ENCODE measurements around the gene PRKAR2B.

PRKAR2B gene

DNA sequence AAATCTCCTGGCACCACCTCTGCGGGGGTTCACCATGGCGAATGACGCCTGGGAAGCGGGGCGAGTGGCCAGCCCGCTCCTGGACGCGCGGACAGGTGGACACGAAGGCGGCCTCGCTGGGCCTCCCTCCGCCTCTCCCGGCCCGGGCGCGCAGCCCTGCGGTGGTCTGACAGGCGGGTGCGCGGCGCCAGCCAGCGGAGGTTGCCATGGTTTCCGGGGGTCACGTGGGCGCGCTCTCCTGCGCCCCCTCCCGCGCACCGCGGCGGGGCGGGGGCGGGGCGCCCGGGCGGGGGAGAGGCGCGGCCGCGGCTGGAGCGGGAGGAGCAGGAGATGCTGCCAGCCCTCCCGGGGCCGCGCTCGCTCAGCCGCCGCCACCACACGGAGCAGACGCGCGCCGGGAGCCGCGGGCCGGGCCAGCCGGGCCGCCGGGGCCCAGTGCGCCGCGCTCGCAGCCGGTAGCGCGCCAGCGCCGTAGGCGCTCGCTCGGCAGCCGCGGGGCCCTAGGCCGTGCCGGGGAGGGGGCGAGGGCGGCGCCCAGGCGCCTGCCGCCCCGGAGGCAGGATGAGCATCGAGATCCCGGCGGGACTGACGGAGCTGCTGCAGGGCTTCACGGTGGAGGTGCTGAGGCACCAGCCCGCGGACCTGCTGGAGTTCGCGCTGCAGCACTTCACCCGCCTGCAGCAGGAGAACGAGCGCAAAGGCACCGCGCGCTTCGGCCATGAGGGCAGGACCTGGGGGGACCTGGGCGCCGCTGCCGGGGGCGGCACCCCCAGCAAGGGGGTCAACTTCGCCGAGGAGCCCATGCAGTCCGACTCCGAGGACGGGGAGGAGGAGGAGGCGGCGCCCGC lies at the start of gene PRKAR2B:
PRKAR2B (plus strand) TSS at position 359 of the 848 bp plus-strand sequence; CDS start at position 562, 203 bp downstream.
- DNase-seq (ENCODE audit: low read depth) = peak; percentile 80
- H3K4me3 ChIP-seq (ENCODE audit: low read depth, low read length) = peak within 1 kb of the TSS; percentile 43
- TF ChIP-seq, protein P1, sequence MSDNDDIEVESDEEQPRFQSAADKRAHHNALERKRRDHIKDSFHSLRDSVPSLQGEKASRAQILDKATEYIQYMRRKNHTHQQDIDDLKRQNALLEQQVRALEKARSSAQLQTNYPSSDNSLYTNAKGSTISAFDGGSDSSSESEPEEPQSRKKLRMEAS (IDR thresholded peaks at IDR 0.05; ENCODE audit: low read depth, low read length) = peak; percentile 88
- no peak for TF ChIP-seq MYC (IDR thresholded peaks at IDR 0.05; ENCODE audit: low read depth, low read length)

DNA sequence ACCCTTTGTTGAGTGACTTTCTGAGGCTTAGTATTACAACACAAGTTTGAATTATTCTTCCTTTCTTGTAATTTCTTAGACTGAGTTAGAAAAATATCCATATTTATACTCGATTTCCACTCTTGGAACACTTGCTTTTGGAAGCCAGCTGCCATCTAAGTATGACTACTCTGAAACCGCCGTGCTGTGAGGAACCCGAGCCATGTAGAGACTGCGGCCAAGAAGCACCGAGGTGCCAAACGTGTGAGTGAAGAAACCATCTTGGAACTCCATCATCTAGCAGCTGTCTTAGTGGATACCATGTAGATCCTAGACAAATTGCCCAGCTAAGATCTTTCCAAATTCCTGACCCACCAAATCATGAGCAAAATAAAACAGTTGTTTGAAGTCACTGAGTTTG lies 49.7 kb upstream of the PRKAR2B start:
- no peak for DNase-seq (ENCODE audit: low read depth)
- no peak for TF ChIP-seq MYC (IDR thresholded peaks at IDR 0.05; ENCODE audit: low read depth, low read length)
- TF ChIP-seq, protein P2, sequence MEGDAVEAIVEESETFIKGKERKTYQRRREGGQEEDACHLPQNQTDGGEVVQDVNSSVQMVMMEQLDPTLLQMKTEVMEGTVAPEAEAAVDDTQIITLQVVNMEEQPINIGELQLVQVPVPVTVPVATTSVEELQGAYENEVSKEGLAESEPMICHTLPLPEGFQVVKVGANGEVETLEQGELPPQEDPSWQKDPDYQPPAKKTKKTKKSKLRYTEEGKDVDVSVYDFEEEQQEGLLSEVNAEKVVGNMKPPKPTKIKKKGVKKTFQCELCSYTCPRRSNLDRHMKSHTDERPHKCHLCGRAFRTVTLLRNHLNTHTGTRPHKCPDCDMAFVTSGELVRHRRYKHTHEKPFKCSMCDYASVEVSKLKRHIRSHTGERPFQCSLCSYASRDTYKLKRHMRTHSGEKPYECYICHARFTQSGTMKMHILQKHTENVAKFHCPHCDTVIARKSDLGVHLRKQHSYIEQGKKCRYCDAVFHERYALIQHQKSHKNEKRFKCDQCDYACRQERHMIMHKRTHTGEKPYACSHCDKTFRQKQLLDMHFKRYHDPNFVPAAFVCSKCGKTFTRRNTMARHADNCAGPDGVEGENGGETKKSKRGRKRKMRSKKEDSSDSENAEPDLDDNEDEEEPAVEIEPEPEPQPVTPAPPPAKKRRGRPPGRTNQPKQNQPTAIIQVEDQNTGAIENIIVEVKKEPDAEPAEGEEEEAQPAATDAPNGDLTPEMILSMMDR (IDR thresholded peaks at IDR 0.05; ENCODE audit: low read depth, low read length) = no peak
- no peak overlapping the region for H3K4me3 ChIP-seq (ENCODE audit: low read depth, low read length)

DNA sequence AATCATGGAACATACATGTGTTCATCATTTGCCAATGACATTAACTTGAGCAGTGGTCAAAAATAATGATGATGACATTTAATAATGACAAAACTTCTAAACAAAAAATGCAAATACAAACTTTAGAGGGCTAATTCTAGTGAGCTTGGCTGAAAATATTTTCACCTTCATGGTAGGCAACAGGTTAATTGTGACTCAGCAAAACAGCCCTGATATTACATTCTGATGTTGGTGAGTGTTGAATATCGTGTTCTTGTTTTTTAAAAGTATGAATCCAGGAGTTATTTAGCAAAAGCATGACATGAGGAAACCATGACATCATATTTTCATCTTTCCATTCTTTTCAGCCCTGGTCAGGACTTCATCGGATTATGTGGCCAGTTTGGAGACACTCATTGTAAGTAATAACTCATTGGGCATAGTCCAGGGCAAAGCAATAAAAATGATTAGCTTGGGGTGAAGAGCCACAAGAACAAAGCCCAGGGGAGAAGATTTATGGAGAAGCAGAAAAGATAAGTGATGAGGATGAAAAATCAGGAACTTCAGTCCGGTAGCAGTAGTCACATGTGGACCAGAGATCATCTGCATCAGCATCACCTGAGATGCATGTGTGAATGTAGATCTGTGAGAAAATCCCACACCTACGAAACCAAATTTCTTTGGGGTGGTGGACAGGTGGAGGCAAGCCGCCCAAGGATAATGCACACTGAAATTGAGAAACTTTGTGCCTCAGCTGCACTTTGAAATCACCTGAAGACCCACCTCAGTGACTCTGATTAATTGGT lies 46.8 kb upstream of the PRKAR2B start:
- no peak overlapping the region for H3K4me3 ChIP-seq (ENCODE audit: low read depth, low read length)
- DNase-seq (ENCODE audit: low read depth) = no peak
- TF ChIP-seq, protein P2 (IDR thresholded peaks at IDR 0.05; ENCODE audit: low read depth, low read length) = no peak
- TF ChIP-seq POLR2A (IDR thresholded peaks at IDR 0.05; ENCODE audit: extremely low read depth, insufficient read length) (no peak), MYC (IDR thresholded peaks at IDR 0.05; ENCODE audit: low read depth, low read length) (no peak)
- TF ChIP-seq, protein P1 (IDR thresholded peaks at IDR 0.05; ENCODE audit: low read depth, low read length) = no peak

DNA sequence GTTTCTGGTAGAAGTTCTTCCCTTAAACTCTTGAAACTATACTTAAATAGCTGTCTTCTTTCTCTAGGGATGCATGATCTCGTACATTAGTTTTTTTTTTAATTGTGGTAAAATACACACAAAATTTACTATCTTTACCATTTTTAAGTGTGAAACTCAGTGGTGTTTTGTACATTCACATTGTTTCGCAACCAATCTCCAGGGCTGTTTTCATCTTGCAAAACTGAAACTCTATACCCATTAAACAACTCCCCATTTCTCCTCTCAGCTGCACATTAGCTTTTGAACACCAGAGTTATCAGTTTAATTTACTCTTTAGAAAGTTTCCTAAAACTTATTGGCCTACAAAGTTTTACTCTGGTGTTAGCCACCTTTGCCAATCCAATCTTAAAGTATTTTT lies 45.5 kb upstream of the PRKAR2B start:
- DNase-seq (ENCODE audit: low read depth) = peak; percentile 62
- no peak overlapping the region for H3K4me3 ChIP-seq (ENCODE audit: low read depth, low read length)
- no peak for TF ChIP-seq POLR2A (IDR thresholded peaks at IDR 0.05; ENCODE audit: extremely low read depth, insufficient read length)
- TF ChIP-seq, protein P2 (IDR thresholded peaks at IDR 0.05; ENCODE audit: low read depth, low read length) = no peak
- TF ChIP-seq, protein P1 (IDR thresholded peaks at IDR 0.05; ENCODE audit: low read depth, low read length) = no peak
- no peak for TF ChIP-seq MYC (IDR thresholded peaks at IDR 0.05; ENCODE audit: low read depth, low read length)

DNA sequence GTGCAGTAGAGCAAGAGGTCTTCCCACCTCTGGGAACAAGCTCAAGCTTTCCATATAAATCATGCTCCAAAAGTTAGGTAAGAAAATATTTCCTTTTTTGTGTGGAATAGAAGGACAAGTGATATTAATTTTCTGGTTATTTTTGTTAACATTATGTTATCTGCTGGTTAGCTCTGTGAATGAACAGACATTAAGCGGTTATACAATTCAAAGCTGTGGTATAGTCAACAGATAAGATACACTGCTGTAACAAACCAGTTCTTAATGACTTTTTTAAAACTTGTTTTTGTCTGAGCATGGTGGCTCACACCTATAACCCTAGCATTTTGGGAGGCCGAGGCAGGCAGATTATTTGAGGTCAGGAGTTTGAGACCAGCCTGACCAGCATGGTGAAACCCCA lies 43.0 kb upstream of the PRKAR2B start:
- TF ChIP-seq, protein P1 (IDR thresholded peaks at IDR 0.05; ENCODE audit: low read depth, low read length) = no peak
- TF ChIP-seq MYC (IDR thresholded peaks at IDR 0.05; ENCODE audit: low read depth, low read length) = no peak
- no peak for DNase-seq (ENCODE audit: low read depth)
- no peak overlapping the region for H3K4me3 ChIP-seq (ENCODE audit: low read depth, low read length)

DNA sequence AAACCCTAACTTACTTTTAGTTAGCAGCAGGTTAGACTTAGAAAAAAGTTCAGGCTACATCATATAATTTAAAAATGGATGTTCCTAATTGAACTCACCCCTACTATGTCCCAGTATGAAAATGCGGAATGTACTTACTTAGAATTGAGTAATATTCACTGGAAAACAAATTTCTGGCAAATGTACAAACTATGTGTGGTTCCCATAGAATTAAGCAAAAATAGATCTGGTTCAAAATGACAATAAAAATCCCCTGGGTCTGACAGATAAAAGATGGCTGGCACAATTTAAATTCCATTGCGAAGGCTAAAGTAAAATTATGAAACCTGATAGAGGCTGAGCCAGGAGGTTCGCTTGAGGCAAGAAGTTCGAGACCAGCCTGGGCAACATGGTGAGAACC lies 42.4 kb upstream of the PRKAR2B start:
- DNase-seq (ENCODE audit: low read depth) = no peak
- TF ChIP-seq MYC (IDR thresholded peaks at IDR 0.05; ENCODE audit: low read depth, low read length) = no peak
- TF ChIP-seq, protein P2 (IDR thresholded peaks at IDR 0.05; ENCODE audit: low read depth, low read length) = no peak

More for the DNA sequence above, 42.4 kb upstream of the PRKAR2B start:
- no peak overlapping the region for H3K4me3 ChIP-seq (ENCODE audit: low read depth, low read length)

All from NB4 (cell line).